Hematopoietic multipotent progenitor cell treated with erythropoietin and hydrocortisone succinate and interleukin-3 and kit ligand, for 17 days (in vitro differentiated cells): Measurements from ENCODE around the gene RNF41.
"Not testable (repeated sequence)": the region's sequence is repeated elsewhere in the genome, so short reads cannot be mapped to it uniquely, and the experiment has no call there.

Experiments
- DNase-seq: peaks from one replicate; pipeline ENCODE4 v3.0.0-alpha.2; 2015; ENCODE audit warnings: low spot score

The RNF41 gene

DNA sequence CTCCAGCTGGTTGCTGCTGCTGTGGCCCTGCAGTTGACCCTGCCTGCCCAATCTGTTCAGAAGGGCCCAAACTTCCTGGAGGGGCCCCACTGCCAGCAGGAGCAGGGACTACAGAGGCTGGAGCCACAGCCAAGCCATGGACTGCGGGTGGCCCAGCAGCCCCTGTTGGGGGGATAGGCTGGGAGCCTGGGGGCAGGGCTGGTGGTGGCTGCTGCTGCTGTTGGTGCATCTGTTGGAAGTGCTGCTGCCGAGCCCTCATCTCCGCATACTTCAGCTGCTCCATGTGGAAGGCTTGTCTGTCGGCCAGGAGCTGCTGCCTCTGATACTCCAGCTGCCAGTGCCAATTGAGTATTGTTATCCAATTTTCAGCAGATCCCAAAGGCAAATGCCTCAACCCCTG is 56.4 kb downstream of the RNF41 start:
- DNase-seq: no peak

- DNase-seq: no peak
Observed at GRCh38 chr12:56164345-56164729, 57.4 kb downstream of the RNF41 start.

DNA sequence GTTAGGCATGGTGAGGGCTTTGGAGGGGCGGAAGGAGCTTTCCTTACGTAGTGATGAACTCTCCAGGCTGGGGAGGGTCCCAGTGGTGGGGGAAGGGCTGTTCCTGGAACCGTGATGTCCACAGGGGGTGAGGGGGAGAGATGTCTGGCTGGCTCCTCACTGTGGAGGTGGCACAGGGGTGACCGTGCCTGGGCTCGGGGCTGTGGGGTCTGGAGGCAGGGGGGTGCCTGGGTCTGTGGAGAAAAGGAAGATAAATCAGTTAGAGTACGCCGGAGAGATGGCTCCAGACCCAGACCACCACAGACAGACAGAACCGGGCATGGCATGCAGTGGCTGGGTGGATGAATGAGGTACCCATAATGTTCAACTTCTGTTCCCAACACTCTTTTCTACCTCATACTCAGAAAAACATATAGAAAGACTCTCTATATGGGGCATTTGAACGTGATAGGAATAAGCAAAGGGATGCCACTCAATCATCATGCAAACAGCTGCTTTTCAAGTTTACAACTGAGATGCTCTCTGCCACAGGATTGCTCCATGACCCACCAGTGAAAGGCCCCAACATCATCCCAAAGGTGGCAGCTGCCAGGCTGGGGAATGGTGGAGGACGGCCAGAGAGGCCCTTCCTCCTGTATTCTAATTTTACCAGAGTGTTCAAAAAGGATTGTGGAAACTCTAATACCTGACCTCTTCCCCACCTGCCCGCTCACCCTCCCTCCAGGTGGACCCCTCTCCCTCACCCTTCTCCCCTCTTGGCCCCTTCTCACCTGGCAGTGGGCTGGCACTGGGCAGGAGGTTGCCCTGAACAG is 58.0 kb downstream of the RNF41 start:
- DNase-seq: no peak

- DNase-seq: no peak
Observed at GRCh38 chr12:56162468-56163290, 59.0 kb downstream of the RNF41 start.

GRCh38 chr12:56161690-56162351 is 59.9 kb downstream of the RNF41 start:
- DNase-seq: no peak

DNA sequence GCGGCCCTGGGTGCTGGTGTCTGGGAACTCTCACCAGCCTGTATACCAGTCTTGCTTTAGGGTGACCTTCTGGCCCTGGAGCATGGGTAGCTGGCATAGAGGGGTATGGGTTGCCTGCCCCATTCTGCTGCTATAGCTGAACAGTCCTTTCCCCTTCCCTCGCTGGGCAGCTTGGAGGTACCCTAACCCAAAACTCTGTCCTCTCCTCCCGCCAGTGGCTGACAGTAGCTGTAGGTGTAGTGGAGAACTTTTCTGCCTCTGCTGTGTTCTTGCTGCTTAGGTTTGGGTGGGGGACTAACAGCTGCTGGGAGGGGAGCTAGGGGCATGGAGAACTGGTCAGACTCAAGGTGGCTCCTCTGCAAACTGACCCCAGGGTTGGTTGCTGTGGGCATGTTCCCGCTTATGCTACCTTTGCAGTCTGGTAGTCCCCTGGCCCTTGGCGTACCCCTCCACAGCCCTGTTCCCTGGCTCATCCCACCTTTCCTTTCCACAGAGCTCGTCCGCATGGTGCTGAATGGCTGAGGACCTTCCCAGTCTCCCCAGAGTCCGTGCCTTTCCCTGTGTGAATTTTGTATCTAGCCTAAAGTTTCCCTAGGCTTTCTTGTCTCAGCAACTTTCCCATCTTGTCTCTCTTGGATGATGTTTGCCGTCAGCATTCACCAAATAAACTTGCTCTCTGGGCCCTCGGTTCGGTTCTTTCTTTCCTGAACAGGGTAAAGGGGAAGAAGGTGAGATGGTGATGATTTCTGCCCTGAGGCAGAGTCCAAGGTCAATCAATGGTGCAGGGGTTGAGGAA is 60.6 kb downstream of the RNF41 start:
- DNase-seq: no peak

GRCh38 chr12:56160193-56160763 is 61.4 kb downstream of the RNF41 start:
- DNase-seq: no peak

DNA sequence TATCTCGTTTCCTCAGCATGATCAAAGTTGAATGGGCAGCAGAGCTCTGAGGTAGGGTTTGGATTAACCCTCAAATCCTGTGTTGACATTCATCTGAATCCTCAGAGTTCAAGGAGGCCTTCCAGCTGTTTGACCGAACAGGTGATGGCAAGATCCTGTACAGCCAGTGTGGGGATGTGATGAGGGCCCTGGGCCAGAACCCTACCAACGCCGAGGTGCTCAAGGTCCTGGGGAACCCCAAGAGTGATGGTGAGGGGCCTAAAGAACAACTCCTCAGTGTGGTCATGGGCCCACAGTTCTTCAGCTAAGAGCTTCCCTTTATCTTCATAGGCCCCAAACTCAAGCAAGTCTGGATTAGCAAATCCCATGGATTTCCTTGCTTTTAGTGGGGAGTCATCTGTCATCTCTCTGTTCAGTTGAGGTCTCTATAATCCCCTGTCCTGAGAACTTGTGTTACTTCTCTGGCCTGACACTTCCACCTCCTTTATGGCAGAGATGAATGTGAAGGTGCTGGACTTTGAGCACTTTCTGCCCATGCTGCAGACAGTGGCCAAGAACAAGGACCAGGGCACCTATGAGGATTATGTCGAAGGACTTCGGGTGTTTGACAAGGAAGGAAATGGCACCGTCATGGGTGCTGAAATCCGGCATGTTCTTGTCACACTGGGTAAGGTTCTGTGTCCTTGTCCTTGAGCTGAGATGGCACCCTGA is 62.1 kb downstream of the RNF41 start:
- DNase-seq: no peak

DNA sequence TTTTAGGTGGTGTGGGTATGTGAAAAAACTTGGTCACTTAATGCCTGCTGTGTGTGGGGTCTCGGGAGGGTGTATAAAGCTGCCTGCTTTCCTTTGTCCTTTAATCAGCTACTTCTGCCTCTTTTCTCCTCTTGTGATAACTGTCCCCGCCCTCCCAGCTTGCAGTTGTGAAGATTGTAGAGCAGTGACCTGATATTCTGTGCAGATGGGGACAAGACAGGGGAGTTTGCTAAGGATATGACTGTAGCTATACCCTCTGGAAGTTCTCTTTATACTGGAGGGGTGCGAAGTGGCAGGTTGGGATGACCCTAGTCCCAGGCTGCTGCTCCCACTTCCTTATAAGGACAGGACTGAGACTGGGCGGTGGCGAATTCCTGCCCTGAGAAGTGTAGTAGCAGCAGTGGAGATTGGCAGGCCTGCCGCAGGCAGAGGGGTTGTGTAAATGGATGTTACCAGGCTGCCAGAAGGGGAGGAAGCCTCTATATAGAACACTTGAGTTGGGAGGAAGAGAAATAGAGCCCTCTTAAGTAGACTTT is 62.7 kb downstream of the RNF41 start:
- DNase-seq: peak; percentile 70

DNA sequence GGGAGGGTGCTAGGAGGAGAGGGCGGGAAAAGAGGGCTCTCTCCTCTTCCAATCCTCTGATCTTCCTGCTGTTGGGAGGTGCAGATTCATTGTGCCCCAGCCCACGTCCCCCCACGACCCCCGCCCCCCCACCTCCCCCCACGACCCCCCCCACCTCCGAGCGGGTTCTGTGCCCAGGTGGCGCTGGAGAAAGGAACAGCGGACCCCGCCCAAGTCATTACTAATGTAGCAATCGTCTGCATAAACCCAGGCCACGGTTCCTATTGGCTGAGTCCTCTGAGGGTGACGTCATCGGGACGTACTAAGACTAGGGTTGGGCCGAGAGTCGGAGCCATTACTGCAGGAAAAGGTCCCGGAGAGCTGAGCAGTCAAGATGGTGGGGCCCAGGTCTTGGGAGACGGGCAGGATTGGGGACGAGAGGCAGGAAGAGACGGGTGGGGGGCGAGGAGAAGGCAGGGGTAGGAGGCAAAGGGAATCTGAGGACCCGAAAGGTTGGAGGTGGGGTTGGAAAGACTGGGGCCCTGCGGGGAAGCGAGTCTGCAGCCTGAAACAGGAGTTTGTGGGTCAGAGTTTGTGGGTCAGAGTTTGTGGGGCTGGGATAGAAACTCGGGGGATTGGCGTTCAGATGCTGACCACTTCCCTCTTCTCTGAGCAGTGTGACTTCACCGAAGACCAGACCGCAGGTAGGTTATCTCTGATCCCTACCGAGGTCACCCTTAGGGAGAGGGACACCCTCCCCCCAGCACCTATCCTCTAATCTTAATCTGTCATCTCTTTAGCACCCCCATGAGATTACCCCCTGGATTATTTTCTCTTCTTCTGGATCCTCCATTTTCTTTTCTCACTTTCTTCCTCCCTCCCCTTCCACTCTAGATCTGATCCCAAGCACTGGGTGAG is 63.4 kb downstream of the RNF41 start, which contains the start of gene MYL6:
TSS of gene MYL6 (plus strand) at position 331 of the 897 bp plus-strand sequence. CDS start at position 374, 43 bp downstream.
- peak; percentile 97 for DNase-seq

DNA sequence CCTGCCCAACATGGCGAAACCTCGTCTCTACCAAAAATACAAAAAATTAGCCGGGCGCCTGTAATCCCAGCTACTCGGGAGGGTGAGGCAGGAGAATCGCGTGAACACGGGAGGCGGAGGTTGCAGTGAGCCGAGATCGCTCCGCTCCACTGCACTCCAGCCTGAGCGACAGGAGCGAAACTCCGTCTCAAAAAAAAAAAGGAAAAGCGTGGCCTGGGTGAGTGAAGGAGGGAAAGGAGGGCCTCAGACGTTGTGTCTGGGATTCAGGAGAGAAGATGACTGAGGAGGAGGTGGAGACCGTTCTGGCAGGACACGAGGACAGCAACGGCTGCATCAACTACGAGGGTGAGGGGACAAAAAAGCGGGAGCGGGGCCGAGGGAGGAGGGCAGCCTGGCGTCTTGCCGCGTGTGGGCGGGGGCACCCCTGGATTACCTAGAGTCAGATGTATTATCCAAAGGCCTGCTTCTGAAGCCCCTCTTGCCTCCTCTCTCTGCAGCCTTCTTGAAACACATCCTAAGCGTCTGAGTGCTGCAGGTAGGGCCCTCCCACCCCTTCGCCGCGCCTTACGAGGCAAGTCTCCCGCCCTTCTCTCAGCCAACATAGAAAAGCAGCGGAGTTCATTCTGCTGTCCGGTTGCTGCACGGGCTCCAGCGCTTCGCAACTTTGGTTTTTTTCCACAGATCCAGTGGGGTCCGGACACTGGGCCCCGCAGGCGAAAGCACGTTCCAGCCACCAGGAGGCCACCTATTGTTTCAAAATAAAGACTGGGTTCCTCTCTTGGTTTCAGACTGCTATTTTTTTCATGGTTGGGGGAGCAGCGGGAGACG is 64.3 kb downstream of the RNF41 start:
- no peak for DNase-seq

DNA sequence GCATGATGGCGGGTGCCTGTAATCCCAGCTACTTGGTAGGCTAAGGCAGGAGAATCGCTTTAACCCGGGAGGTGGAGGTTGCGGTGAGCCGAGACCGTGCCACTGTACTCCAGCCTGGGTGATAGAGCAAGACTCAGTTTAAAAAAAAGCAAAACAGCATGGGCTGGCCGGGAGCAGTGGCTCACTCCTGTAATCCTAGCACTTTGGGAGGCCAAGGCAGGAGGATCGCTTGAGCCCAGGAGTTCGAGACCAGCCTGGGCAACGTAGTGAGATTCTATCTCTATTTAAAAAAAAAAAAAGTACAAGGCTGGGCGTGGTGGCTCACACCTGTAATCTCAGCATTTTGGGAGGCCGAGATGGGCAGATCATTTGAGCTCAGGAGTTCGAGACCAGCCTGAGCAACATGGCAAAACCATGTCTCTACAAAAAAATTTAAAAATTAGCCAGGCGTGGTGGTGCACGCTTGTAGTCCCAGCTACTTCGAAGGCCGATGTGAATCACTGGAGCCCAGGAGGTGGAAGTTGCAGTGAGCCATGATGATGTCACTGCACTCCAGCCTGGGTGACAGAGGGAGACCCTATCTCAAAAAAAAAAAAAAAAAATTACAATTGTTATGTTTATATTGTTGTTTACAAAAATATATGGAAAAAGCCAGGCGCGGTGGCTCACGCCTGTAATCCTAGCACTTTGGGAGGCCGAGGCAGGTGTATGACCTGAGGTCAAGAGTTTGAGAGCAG is 65.1 kb downstream of the RNF41 start:
- not testable (repeated sequence) for DNase-seq

DNA sequence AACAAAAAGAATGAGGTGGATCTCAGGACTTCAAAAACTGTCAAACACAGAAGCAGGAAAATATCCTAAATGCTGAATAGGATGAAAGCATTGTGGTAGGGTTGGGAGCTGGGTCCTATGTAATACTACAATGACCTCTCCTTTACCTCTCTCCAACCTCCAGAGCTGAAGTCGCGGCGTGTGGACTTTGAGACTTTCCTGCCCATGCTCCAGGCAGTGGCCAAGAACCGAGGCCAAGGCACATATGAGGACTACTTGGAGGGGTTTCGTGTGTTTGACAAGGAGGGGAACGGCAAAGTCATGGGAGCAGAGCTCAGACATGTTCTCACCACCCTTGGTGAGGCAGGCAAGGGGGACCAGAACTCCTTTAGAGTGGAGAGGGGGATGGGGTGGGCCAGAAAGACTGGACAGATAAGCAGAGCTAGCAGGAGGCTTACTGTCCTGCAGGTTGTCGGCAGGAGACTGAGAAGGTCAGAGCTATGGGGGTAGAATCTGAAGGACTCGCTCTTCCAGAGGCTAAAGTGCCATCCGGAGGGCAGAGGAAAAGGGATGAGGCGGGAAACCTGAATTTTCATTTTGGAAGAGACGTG is 66.4 kb downstream of the RNF41 start:
- no peak for DNase-seq

- no peak for DNase-seq
Observed at GRCh38 chr12:56154818-56155217, 66.9 kb downstream of the RNF41 start.

DNA sequence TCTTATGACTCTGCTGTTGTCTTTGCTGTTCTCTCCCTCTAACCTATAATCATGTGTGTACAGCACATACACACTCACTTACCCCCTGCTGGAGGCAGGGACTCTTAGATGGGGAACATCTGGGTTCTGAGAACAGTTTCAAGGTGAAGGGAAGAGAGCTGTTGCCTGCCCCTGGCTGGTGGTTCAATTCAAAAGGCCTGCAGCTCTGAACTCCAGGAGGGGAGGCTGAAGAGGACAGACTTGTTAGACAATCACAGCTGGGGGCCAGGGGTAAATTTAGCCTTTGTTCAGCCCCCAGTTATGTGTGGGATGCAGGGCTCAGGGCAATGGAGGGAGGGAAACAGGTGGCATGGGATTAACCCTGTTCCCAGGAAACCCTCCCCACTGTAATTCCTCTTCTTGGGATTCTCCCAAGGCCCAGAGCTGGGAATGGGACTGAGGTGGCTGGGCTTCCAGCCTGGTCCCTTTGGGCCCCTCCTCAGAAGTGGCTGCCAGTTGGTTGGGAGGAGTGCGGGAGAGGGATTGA is 67.4 kb downstream of the RNF41 start:
- DNase-seq: no peak

- DNase-seq: no peak
Observed at GRCh38 chr12:56153678-56154065, 68.0 kb downstream of the RNF41 start.
